HG02973 (cell line): ENCODE results near the gene HOXB6.

Source experiments
- ATAC-seq: cut with Tn5 transposase; IDR thresholded peaks from one replicate; pipeline ENCODE4 v1.9.1; 2021; ENCODE audit warnings: moderate library complexity; ENCODE audit not compliant: unreplicated experiment

HOXB6 gene

DNA sequence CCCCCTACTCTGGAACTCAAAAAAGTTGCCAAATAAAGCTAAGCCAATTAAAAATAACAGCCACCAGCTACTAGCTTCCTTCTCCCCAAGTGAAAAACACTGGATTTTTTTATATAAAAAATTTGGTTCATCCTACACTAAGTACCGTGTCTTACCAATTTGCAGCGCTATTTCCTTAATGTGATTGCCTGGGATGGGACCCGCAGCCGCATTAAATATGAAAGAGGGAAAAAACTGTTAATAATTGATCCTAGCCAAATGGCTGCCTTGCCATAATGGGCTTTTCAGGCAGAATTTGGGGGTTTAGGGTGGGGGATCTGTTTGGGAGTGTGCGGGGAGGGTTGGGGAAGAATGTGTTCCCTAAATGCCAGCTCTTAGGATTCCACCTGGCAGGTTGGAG lies 19.3 kb upstream of the HOXB6 start:
- ATAC-seq: no peak

DNA sequence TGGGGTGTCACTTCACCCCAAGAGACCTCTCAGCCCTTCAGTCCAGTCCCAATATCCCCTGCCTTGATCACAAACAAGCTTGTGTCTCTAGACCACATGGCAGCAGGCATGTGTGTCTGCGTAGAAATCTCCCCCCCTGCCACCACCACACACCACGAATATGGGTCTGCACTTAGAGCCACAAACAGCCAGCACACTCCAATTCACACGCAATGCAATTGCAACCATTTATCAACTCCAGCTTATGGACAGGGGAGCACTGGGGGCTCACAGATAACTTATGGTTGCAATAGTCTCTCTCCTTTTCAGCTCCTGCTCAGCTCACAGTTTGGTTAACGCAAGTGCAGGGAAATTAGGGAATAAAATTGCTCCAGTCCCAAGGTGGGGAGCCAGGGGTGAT lies 18.8 kb upstream of the HOXB6 start:
- ATAC-seq: no peak

DNA sequence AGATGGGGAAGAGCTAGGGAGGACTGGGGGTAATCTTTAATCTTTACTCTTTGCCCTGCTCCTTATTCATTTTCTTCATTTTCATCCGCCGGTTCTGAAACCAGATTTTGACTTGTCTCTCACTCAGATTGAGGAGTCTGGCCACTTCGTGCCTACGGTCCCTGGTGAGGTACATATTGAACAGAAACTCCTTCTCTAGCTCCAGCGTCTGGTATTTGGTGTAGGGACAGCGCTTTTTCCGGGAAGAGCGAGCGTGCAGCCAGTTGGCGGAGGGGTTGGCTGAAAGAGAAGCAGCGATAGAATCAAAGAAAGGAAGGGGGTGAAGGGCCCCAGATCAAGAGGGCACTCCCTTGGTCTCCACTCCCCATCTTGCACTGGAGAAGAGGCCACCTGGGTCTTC lies 18.1 kb upstream of the HOXB6 start:
- ATAC-seq: no peak

DNA sequence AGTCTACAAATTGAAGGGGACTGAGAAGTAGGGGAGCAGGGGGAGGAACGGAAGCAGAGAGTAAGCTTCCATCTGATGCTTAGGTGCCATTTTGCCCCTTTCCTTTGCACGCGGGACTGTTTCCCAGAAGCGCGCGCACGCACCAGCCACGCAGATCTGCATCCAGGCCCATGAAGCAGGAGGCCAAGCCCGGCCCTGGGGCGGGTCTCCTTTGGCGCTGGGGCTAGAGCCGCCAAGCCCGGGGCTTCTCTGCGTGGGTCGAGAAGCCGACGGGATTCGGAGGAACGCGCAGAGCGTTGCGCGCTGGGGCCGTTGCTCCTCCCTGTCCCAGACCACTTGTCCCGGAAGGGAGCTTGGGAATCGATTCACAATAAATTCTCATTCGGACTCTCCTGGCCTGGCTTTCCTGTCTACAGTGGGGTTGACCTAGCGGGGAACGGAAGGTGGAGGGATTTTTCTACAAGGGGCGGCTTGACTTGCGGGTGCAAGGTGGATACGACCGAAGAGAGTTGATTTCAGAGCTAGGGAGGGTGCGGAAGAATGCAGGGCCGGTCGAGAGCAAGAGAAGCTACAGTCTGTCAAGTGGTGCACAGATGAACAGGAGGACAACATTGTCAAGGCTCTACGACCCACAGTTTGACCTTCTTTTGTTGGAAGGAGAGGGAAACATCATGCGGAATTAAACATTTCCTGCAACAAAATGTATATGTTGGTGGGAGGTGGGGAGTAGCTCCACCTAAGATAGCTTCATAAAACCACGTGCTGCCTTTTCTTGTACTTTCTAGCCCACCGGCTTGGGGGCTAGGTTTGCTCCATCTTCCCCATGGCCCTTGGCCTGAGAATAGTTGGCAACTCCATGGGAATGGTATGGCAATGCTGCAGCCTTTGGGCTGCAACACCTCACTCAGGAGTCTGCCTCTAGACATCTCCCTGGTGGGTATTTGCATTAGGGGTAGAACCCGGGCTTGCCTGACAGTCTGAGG lies 16.9 kb upstream of the HOXB6 start:
- no peak for ATAC-seq

DNA sequence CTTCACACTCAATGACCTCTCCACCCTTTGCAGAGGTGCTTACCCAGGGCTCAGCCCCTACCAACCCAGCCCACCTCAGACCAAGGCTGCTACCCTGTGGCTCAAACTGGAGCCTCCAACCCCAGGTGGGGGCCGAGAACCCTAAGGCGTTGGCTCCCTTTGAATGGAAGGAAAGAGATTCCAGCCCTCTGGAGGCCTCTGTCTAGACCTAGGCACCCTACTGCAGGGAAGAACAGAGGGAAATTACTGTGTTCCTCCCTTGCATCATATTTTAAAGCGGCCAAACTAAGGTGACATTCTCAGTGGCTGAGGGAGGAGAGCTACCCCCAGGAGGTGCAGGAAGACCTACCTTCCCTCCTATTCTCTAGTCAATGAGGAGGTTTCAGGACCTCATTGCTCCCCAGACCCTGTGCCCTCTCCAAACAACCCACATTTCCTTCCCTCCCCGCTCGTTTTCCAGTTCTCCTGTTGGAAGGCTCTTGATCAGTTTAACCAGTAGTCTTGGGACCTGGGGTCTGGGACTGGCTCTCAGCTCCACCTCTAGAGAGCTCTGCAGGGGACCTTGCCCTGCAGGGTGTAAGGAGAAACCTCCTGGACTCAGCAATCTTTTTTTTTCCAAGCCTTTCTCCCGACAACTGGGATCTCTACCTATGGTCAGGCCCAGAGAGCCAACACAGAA lies 15.8 kb upstream of the HOXB6 start:
- ATAC-seq: no peak

DNA sequence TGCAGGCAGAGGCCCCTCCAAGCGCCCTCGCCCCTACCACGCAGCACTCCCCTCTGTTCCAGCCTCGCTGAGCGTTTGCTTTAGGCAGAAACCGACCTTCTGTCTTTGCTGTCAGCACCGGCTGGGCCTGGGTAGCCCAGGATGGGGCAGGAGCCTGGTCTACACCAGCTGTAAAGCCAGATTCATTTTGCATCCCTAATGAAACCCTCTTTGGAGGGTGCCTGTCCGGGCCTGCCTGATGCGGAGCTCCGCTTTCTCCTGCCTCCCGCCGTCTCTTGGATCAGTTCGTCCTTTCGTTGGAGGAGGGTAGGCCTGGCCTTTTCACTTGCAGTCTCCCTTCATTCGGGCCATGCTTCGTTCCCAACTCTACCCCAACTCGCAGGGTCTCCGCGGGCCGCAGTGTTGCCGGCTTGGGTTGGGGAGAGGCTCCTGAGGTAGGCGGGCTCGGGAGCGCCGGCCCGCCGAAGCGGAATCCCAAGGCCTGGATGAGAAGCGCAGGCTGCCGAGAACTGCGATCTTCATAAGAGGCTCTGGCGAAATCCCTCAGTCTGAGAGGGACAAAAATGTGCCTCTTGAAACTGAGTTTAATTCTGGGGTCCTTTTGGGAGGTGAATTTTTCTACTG lies 15.2 kb upstream of the HOXB6 start:
- no peak for ATAC-seq

DNA sequence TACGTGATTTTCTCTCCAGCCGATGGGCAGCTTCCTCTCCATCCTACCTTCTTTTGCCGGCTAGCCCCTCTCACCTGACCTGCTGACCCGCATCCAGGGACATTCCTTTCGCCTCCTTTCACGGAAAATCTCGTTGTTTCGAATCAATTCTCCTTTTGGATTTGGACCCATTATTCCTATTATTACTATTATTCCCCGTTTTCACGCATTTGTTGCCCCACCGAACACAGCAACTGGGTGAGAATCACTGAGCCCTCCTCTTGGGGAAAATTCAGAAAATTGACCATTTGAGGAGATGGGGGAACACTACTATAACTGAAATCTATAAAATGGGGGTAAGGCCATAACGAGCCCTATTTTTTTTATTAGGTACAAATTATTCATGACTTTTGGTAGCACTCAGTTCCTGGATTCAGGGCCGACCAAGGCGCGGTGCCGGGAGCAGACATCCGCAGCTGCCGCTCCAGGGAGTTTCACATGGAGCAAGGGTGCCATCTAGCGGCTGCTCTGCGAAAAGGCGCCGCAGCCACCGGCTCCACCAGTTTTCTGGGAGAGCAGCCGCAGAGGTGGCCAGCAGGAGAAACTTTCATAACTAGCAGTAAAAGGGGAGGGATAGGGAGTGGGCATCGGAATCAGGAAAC lies 13.6 kb upstream of the HOXB6 start:
- no peak for ATAC-seq

DNA sequence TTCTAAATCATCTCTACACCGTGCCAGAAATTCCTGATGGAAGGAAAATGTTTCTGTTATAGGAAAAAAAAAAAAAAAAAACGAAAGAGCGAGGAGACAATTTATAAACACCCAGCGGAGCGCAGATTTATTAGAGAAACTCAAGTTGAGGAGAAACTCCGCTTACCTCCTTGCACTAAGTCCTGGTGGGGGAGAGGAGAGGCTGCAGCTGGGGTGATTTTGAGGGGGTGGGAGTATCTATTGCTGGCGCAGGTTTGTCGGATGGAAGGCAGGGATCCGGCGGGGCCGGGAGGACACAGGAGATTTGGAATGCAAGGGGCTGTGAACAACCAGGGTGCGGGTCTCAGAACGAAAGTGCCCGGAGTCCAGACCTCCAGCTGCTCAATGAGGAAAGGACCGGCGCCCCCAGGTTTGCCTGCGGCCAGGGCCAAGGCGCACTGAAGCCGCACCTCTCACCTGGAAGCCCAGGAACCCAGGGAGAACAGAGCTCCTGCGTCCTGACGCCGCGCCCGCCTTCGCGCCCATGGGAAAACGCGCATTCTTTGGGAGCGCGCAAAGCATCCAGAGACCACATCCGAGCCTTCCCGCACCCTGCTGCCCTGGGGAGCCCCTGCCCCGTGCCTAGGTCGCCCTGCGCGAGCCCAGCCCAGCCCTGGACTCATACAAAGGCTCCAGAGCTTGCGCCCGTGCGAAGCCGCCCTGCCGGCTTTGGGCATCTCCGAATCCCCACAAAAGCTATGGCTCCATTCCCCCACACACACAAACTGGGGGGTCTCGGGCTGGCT lies 12.9 kb upstream of the HOXB6 start:
- ATAC-seq: no peak

DNA sequence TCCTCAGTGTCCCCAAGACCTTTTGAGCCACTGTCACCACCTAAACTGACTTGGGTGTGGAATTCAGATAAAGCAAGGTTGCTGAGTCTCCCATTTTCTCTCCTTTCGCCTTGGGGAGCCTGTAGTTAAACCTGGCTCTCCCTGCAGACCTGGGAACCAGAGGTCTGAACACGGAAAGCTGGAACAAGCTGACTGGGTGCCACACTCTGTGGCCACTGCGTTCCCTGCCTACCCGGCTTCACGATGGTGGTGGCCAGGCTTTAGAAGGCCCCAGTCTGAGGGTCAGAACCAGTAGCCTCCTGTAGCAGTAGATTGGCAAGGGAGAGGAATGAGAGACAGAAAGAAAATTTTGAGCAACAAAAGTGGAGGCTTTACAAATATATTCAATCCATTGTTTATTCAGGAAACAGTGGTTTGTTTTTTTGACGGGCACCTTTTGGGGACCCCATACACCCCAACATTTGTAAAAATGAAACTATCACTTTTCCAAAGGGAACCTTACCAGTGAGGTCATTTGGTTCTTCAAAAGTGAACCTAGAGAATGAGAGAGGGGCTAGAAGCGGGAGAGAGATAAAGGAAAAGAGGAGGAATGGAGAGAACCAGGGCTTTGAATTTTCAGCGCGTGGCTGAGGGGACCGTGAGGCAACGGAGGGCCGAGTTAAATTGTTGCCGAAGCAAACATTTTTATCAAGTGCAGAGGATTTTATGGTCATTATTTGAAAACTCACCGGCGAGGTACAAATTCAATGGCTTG lies 12.1 kb upstream of the HOXB6 start:
- no peak for ATAC-seq

DNA sequence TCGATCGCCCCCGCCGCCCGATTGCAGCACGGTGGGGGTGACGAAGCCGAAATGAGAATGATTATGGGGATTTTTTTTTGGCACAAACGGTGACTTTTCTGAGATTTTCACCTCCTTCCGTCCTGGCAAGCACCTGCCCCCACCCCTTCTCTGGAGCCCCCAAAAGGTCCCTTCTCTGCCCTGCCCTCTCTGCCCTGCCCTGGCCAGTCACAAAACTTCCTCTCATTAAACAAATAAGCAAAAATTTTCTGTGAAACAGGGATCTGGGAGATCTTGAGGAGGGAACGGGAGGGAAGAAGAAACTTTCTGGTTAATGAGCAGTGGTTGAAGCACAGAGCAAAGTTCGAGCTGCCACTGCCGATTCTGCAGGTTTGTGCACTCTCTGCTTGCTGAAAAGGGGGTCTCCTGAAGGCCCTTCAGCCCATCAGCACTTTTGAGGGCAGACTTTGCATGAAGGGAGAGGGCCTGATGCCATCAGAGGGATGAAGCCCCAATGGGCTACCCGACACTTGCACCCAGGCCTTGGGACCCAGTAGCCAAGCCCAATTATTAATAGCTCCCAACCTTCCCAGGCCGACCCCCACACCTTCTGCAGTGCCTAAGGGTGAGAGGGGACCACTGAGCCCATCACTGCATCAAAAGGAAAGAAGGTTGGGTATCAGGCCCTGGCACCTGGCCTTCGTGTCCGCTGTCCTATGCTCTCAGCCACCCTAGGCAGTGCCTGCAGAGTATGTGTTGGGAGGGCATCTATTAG lies 11.4 kb upstream of the HOXB6 start:
- no peak for ATAC-seq

DNA sequence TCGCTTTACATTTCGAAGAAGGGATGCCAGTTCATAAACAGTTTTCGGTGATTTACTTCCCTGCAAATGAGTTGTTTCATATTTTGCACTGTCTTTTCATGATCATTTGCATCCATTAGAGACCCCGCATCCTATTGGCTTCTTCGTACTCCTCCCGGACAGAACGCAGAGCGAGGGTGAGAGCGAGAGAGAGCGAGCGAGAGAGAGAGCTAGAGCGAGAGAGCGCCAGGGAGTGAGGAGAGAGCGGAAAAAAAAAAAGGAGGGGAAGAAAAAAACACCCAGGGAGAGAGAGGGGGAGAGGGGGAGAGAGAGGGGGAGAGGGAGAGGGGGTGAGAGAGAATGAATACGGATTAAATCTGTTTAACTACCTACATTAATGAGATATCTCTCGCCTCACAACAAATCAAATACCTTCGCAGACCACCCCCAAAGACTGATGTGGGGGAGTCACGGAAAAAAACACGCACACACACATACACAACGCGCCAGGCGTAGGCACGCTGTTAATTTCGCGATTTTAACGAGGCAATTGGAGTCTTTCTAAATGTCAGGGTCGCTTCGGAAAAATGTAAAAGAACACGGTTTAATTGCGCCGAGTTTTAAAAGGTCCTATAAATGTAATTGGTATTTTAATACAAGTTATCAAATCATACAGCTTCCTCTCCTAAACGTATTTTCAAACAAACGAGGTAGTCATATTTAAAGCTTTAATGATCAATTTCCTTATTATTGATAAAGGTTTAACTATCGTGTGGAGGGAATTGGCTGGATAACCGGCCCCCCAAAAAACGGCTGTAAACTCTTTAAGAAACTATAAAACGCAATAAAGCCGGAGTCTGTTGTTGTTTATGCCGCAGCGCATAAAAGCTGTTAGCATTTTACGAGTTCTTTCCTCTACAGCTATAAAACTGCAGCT lies 10.5 kb upstream of the HOXB6 start, which contains the start of gene HOXB8:
HOXB8 (minus strand) TSS at position 246 of the 916 bp plus-strand sequence. CDS start 588 bp downstream, outside the sequence.
- no peak for ATAC-seq

DNA sequence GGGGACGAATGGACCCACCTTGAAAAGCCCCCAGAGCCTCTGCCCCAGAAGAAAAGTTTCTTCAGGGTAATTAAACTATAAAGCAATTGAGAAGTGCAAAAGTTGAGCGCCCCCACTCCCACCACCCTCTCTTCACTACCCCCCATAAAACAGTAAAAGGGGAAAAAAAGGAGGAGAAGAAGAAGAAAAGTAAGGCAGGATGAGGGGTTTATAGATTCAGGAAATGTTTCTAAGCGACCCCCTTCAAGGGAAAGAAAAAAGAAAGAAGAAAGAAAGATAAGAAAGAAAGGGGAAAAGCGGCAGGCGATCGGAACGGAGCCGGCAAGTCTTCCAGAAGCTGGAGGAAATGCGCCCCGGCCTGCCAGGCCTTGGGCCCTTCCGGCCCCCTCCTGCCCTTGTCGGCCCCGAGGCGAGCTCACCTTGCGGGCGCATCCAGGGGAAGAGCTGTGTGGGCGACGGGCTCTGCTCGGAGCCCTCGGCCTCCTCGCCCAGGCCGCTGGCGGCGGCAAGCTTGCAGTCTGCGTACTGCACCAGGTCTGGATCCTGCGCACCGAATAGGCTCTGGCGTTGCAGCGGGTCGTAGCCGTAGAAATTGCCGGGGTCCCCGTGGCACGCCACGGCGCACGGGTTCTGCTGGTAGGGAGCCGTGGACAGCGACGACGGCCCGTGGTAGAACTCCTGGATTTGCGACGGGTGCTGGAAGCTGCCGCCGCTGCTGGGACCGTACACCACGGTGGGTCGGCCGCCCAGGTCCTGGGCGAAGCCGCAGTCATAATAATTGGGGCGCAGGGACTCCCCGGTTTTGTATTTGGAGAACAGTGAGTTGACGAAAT lies 9.3 kb upstream of the HOXB6 start:
- ATAC-seq: no peak

DNA sequence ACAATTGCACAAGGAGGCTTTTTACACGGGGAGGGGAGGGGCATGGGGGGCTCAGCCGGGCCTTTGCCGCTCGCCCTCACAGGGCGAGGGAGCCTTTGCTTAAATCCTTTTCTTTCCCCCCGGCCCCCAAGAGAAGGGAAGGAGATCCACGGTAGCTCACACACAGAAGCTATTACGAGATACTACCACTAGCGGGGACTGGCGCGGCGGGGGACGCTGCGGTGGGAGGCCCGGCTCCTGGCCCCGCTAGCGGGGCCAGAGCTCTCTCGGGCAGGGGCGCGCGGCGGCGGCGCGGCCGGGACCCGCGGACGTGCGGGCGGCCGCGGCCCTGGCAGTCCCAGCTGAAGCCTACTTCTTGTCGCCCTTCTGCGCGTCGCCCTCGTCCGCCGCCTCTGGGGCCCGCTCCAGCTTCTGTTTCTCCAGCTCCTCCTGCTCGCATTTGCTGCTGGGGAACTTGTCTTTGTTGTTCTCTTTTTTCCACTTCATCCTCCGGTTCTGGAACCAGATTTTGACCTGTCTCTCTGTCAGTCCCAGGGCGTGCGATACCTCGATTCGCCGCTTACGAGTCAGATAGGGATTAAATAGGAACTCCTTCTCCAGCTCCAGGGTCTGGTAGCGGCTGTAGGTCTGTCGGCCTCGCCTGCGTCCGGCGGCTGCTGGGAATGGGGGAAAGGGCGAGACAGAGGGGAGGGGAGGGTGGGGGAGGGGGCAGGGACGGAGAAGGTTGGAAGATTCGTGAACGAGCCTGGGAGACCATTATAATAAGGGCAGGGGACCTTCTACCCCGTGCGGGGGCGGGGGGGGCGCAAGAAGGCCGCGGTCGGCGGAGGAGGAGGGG lies 8.3 kb upstream of the HOXB6 start:
- ATAC-seq: no peak

DNA sequence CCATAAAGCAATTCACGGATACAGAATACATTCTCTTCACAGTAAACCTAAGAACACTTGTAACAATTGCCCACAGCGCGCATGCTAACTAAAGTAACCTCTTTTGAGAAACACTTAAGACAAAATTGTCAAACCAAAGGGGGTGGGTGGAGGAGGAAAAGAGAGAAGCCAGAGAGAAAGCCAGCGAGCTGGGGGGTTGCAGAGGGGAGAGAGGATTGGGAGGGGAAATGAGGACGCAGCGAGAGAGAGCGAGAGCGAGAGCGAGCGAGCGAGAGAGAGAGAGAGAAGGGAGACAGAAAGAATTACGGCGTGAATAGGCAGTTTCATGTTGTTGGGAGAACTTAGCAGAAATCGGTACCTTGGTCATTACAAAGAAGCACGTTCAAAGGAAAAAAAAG lies 7.7 kb upstream of the HOXB6 start:
- no peak for ATAC-seq

DNA sequence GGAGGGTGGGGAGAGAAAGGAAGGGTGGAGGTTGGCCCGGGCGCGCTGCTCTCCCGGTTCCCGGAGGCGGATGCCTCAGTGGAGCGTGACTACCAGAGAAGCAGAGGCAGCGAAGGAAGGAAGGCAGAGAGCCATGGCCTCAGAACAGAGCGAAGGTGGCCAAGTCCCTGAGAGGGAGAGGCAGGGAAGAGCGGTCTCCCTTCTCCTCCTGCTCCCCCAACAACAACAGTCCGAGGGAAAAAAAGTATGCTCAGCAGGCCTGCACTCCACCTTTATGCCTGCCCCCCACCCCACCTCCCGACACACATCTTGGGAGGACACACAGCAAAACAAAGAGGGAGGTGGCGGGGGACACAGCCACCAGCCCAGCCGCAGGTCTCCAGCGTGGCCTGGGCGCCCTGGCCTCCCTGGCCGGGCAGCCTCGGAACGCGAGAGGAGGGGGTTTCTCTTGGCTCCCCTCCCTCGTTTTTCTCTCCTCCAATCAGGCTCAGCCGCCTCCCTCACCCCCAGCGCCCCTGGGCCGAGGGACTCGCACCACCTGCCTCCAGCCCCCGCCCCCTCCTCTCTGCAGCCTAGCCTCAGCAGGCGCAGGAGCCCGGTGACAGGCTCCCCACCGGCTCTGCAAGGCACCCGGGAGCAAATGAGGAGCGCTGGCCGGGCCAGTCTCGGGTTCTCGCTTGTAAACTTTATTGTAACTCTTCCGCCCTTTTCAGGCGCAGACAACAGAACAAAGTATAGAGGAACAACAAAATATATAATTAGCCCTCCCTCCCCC lies 7.1 kb upstream of the HOXB6 start:
- ATAC-seq: no peak
